PFSK-1 (cell line): ENCODE data around the gene ARCN1.

ENCODE experiments used
- FOXP2 ChIP-seq: optimal IDR thresholded peaks from 2 replicates; pipeline ENCODE3; 2011; ENCODE audit warnings: borderline replicate concordance, control low read depth, inconsistent platforms; ENCODE audit not compliant: insufficient read depth; ENCODE audit errors: extremely low read length, extremely low read depth
- POLR2AphosphoS5 ChIP-seq: IDR thresholded peaks from 2 replicates; pipeline ENCODE4 v1.6.1; 2012; ENCODE audit warnings: low read depth, mild to moderate bottlenecking, control low read depth, low read length, moderate library complexity
- REST ChIP-seq, 2 experiments: IDR thresholded peaks; 2 replicates each; pipeline versions ENCODE4 v1.6.1 to v1.8.0; 2011 to 2012; ENCODE audit warnings: low read depth in 2 of 2, low read length in 2 of 2, control low read depth in 1 of 2, inconsistent platforms in 1 of 2, mild to moderate bottlenecking in 1 of 2, moderate library complexity in 1 of 2; ENCODE audit not compliant: insufficient read depth in 1 of 2
- SIN3A ChIP-seq: IDR thresholded peaks from 2 replicates; pipeline ENCODE4 v1.6.1; 2012; ENCODE audit warnings: mild to moderate bottlenecking, low read length, moderate library complexity, borderline replicate concordance; ENCODE audit not compliant: insufficient read depth
- TAF1 ChIP-seq: IDR thresholded peaks from 2 replicates; pipeline ENCODE4 v1.6.1; 2012; ENCODE audit warnings: low read length, control low read depth, borderline replicate concordance; ENCODE audit not compliant: insufficient read depth

GRCh38 chr11:118537409-118537980, 34.7 kb upstream of the ARCN1 start:
- no peak for TF ChIP-seq TAF1
- no peak for TF ChIP-seq REST (IDR thresholded peaks at IDR 0.05; ENCODE audit: insufficient read depth in 1 of 2, low read depth in 2 of 2, low read length in 2 of 2)
- TF ChIP-seq POLR2AphosphoS5 = no peak
- no peak for TF ChIP-seq FOXP2
- TF ChIP-seq SIN3A = no peak
